Lung (tissue), 12 donors: ENCODE data around the gene ACTR5. TPM values are rescaled to one million over a fixed set of nuclear protein-coding genes. Genes with fewer than 3 reads are reported as not detected.

Experiments
- ATAC-seq: fragments of 200-7000 bp; cut with Tn5 transposase; one replicate; pipeline ENCODE4 v1.9.1; 2020; ENCODE audit warnings: moderate number of reproducible peaks; ENCODE audit not compliant: insufficient read depth, low FRiP score
- DNase-seq, 3 donors: peaks; one replicate each; pipeline ENCODE4 v3.0.0-alpha.2; 2013 to 2017
- H3K27ac ChIP-seq, 2 donors: one replicate each; pipeline ENCODE4 v1.5.1; 2013; ENCODE audit warnings: mild to moderate bottlenecking in 2 of 2, moderate library complexity in 2 of 2, control low read depth in 1 of 2, inconsistent platforms in 1 of 2, low read depth in 1 of 2, low read length in 1 of 2
- H3K27me3 ChIP-seq, 3 donors: one replicate each; pipeline ENCODE4 v1.5.1; 2013; ENCODE audit warnings: low read length in 2 of 3; ENCODE audit not compliant: control insufficient read depth in 3 of 3, insufficient read depth in 3 of 3
- H3K36me3 ChIP-seq, 4 donors: one replicate each; pipeline ENCODE4 v1.5.1; 2013; ENCODE audit warnings: low read length in 4 of 4, mild to moderate bottlenecking in 1 of 4, moderate library complexity in 1 of 4; ENCODE audit not compliant: control insufficient read depth in 4 of 4, insufficient read depth in 4 of 4
- H3K4me1 ChIP-seq, 5 donors: one replicate each; pipeline ENCODE4 v1.5.1; 2013; ENCODE audit warnings: low read length in 5 of 5, mild to moderate bottlenecking in 2 of 5, moderate library complexity in 1 of 5; ENCODE audit not compliant: control insufficient read depth in 5 of 5, insufficient read depth in 5 of 5
- H3K4me3 ChIP-seq: one replicate; pipeline ENCODE4 v1.5.1; 2013; ENCODE audit warnings: mild to moderate bottlenecking, control low read depth, moderate library complexity
- H3K9ac ChIP-seq, 2 donors: one replicate each; pipeline ENCODE4 v1.5.1; 2013; ENCODE audit warnings: low read length in 2 of 2, control low read depth in 1 of 2; ENCODE audit not compliant: insufficient read depth in 1 of 2
- H3K9me3 ChIP-seq, 4 donors: one replicate each; pipeline ENCODE4 v1.5.1; 2013; ENCODE audit warnings: low read length in 3 of 4, mild to moderate bottlenecking in 1 of 4, moderate library complexity in 1 of 4; ENCODE audit not compliant: control insufficient read depth in 4 of 4, insufficient read depth in 3 of 4
- WGBS, 2 donors: extraction: QIAGEN DNeasy Blood & Tissue Kit; methylation state at CpG; one replicate each; pipeline ENCODE4 v1.1.7; 2013; 5-methylcytosine and 5-hydroxymethylcytosine counted together
- polyA plus RNA-seq, 2 donors: library from polyadenylated mRNA; stranded (reverse); fragments of 200-250 nt; gene quantifications; one replicate each; pipeline ENCODE4 v1.2.1, GENCODE V29; 2013
- total RNA-seq, 2 donors: library from RNA; depleted of rRNA in 1 of 2; stranded (reverse); fragments of >200 nt in 1 of 2; gene quantifications; one replicate each; pipeline ENCODE4 v1.2.1, GENCODE V29; 2014 to 2021
- TF ChIP-seq, protein P1 (sequence below): IDR thresholded peaks from 2 replicates; pipeline ENCODE4 v1.5.1; 2012; ENCODE audit warnings: mild to moderate bottlenecking; ENCODE audit errors: control extremely low read depth, extremely low read depth
- donor health status: control.
- donor health status: control.
- donor health status: Bipolar disorder and iron deficiency.
- donor health status: healthy.
- donor health status: DM: yes; HTN: yes; CAD: no.

The ACTR5 gene
- total and polyA plus RNA-seq, 4 donors = 5.3 to 9.5 (median 6.4) TPM

DNA sequence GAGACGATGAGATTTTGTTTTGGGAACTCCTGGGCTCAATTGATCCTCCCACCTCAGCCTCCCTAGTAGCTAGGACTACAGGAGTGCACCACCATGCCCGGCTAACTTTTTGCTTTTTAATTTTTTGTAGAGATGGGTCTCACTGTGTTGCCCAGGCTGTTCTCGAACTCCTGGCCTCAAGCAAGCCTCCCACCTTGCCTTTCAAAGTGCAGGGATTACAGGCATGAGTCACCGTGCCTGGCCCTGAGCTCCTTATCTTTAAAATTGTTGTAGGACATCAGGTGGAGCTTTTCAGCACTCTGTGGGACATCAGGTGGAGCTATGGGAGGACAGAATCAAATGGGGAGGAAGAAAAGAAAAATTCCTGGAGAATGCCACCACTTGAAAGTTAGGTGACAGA is 12.7 kb downstream of the ACTR5 start:
- H3K9ac ChIP-seq = no peak overlapping the region
- H3K27me3 ChIP-seq = no peaks in the 10 kb centered on the region
- no peak for DNase-seq
- peaks cover 0 to 1% (median 0%) of the 10 kb centered on the region in 5 donors for H3K4me1 ChIP-seq
- TF ChIP-seq, protein P1, sequence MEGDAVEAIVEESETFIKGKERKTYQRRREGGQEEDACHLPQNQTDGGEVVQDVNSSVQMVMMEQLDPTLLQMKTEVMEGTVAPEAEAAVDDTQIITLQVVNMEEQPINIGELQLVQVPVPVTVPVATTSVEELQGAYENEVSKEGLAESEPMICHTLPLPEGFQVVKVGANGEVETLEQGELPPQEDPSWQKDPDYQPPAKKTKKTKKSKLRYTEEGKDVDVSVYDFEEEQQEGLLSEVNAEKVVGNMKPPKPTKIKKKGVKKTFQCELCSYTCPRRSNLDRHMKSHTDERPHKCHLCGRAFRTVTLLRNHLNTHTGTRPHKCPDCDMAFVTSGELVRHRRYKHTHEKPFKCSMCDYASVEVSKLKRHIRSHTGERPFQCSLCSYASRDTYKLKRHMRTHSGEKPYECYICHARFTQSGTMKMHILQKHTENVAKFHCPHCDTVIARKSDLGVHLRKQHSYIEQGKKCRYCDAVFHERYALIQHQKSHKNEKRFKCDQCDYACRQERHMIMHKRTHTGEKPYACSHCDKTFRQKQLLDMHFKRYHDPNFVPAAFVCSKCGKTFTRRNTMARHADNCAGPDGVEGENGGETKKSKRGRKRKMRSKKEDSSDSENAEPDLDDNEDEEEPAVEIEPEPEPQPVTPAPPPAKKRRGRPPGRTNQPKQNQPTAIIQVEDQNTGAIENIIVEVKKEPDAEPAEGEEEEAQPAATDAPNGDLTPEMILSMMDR = no peak
- no peak overlapping the region for H3K27ac ChIP-seq
- peaks cover 30 to 45% (median 39%) of the 10 kb centered on the region in 4 donors for H3K36me3 ChIP-seq
- 93 to 97% methylated on average over 4 of the region's 4 CpGs for WGBS, 2 donors
- ATAC-seq = no peak
- no peaks in the 10 kb centered on the region for H3K9me3 ChIP-seq
- no peak overlapping the region for H3K4me3 ChIP-seq

DNA sequence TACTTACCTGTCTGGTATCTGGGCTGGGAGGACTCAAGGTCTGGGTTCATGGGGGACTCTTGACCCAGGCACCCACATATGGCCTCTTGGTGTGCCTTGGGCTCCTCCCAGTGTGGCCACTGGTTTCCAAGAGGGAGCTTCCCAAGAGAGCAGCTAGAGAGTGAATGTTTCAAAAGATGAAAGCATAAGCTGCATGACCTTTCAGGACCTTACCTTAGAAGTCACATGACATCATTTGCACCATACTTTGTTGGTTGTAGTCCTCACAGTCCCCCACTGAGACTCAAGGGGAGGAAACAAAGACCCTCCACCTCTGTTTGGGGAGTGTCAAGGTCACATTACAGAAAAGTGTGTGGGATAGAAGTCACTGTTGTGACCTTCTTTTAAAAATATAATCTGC is 13.9 kb downstream of the ACTR5 start:
- no peaks in the 10 kb centered on the region for H3K27me3 ChIP-seq
- TF ChIP-seq, protein P1 = no peak
- no peak for DNase-seq
- H3K9me3 ChIP-seq = no peaks in the 10 kb centered on the region
- H3K9ac ChIP-seq = no peak overlapping the region
- H3K27ac ChIP-seq = no peak overlapping the region
- H3K4me3 ChIP-seq = no peak overlapping the region
- peaks cover 0 to 1% (median 0%) of the 10 kb centered on the region in 5 donors for H3K4me1 ChIP-seq
- no peak for ATAC-seq
- peaks cover 29 to 45% (median 36%) of the 10 kb centered on the region in 4 donors for H3K36me3 ChIP-seq

DNA sequence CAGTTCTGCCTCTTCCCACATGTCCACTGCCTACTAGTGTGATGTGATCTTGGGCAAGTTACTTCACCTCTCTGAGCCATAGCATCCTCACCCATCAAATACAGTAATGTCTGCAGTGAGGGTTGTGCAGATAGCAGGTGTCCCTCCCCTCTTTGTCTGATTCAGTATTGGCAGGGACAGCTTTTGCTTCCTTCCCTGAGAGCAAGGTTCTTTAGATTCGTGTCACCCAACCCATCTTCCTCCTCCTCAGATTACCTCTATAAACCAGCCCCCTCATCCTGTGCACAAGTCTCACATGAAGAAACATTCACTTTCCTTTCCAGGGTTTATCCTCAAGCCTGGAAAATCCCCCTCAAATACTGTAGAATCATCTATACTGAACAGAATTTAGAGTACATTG is 15.4 kb downstream of the ACTR5 start:
- Histone ChIP-seq H3K4me3 (no peak overlapping the region), H3K27ac (no peak overlapping the region), H3K9ac (no peak overlapping the region), H3K27me3 (no peaks in the 10 kb centered on the region), H3K4me1 (no peaks in the 10 kb centered on the region), H3K36me3 (peaks cover 30 to 47% (median 38%) of the 10 kb centered on the region in 4 donors), H3K9me3 (peaks cover 0 to 2% (median 0%) of the 10 kb centered on the region in 4 donors)
- TF ChIP-seq, protein P1 = no peak
- WGBS, 2 donors = 64 to 93% methylated on average over 1 of the region's 1 CpG
- ATAC-seq (no peak), DNase-seq (no peak)

DNA sequence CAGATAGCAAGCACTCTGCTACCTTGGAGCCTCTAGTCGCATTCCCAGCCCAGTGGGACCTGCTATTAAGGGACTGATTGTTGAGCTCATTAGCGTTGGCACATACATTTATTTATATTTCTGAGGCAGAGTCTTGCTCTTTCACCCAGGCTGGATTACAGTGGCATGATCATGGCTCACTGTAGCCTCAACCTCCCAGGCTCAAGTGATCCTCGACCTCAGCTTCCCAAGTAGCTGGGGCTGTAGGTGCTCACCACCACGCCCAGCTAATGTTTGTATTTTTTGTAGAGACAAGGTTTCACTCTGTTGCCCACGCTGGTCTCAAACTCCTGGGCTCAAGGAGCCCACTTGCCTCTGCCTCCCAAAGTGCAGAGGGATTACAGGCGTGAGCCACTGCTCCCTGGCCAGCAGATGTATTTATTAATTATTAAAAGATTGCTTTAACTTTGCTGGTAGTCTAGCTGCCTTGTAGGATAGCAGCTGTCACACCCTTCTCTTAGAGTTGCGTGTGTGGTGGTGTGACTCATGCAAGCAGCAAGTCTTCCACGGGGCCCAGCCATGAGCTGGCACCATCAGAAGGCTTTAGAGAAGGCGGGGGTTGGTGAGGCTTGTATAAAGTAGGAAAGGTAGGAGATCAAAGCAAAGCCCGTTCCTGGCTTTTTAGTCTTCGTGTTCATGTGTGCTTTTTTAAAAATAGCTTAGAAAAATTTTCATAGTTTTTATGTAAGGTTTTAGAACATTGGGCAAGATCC is 16.5 kb downstream of the ACTR5 start:
- Histone ChIP-seq H3K4me1 (no peaks in the 10 kb centered on the region), H3K27me3 (no peaks in the 10 kb centered on the region), H3K9ac (no peak overlapping the region), H3K4me3 (no peak overlapping the region), H3K27ac (no peak overlapping the region), H3K36me3 (peaks cover 29 to 57% (median 45%) of the 10 kb centered on the region in 4 donors), H3K9me3 (peaks cover 0 to 2% (median 0%) of the 10 kb centered on the region in 4 donors)
- TF ChIP-seq, protein P1 = no peak
- WGBS, 2 donors = 80 to 84% methylated on average over 11 of the region's 11 CpGs
- ATAC-seq (no peak), DNase-seq (no peak)
